Stimulated activated CD4-positive, alpha-beta T cell treated with anti-CD3 and anti-CD28 coated beads, Interleukin-4, amount 100 ng/mL, for 1 hour (primary cell): ENCODE data around the gene CD55.

ENCODE experiments used
- DNase-seq: peaks from one replicate; pipeline ENCODE4 v3.0.0-alpha.2; 2020

CD55 gene

DNA sequence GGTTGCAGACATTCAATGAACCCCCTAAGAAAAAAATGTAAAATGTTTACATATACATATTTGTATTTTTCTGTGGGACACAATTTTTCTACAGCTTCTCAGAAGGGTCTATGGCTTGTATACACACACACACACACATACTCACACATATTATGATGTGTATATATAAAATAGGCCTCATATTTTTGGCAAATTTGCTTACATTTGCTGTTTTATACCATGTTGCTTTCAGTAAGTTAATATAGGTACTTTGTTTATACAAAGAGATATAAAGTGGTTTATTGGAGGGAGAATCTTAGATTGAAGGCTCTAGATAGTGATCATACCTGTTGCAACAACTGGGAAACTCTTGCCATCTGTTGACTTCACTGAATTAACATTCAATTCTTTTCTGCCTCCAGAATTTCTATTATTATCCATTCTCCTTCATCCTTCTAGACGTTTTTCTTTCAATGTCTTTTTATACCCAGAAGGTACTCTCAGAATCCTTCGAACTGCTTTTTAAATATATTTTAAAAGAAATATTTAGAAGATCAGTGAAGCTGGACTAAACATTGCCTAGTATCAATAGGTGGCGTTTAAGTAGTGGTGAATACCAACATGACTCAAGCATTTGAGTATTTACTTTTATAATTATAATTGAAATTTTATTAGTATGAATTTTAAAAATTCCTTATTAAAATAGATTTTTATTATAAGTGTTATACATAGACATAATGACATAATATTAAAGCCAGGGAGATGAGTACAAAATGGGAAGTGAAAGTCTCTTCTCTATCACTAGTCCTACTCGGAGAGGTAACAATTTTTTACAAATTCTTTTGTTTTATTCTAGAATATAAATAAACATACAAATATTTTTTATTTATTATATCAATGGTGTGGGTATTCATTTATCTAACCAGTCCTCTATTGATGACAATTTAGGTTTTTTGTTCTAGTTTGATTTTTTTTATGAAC is 10.2 kb downstream of the CD55 start:
- DNase-seq, result no peak

GRCh38 chr1:207333009-207333600 is 11.6 kb downstream of the CD55 start:
- no peak for DNase-seq

DNA sequence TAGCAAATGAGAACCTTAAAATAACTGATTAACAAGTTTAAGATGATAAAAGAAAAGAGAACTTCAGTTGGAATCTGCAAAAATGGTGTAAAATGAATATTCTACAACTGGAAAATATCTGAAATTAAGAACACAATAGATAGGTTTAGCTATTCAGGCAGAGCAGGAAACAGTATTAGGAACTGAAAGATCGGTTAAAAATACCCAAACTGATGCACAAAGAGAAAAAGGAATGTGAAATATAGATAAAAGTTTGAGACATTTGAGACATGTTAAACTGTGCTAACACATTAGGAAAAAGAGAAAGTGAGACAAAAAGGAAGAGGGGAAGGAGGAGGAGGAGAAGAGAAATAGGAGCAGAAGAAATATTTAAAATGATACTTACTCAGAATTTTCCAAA is 12.1 kb downstream of the CD55 start:
- no peak for DNase-seq

DNA sequence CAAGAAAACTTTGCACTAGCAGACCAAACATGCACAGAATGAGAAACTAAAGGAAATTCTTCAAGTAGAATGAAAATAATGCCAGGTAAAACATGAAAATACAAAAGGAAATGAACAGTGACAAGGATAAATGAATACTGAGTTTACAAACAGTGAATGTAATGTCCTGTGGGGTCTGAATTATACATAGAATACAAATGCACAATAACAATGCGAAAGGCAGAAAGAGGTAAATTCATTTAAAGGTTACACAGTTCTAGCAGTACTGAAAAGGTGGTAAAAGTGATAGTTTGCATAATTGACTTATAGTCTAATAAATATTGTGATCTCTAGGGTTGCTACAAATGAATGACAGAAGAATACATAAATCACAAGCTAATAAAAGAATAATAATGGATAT is 12.9 kb downstream of the CD55 start:
- no peak for DNase-seq

DNA sequence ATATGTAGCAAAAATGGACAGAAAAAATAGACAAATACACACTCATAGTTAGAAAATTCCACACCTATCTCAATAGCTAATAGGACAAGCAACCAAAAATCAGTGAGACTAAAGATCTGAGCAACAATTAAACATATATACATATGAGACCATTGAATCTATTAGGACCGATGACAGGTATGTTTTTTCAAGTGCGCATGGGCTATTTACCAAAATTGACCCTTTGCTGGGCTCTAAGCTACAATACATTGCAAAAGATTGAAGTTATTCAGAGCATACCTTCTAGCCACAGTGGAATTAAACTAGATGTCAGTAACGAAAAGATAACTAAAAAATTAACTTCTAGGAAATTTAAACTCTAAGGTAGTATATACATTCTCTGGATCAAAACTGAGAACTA is 13.7 kb downstream of the CD55 start:
- DNase-seq, result no peak

DNA sequence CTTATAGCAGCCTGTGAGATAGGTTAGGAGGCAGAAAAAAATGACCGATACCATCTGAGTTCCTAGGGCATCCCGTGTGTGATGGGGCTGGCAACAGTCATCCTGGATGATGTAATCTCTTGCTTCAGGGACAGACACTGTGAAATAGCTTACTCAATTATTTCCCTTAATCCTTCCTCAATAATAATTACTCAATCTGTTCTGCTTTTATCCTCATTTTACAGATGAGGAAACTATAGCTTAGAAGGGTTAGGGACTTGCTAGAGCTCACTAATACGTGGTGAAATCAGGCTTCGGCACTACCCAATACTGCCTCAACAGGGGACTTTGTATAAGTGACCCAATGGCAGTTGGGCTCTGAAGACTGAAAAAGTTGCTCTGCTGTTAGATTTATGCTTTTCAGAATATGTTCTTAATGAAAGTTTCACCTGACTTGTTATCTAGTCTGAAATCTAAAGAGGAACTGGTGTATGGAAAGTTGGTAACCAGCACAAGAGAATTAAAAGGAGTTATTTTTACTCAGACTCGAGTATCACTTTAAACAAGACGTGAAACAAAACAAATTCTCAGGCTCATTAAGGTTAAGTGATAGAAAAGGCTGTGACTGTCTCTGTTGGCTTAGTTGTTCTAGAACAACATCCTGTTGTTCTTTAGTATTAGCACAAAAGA is 14.4 kb downstream of the CD55 start:
- DNase-seq, result no peak

GRCh38 chr1:207336559-207337467 is 15.3 kb downstream of the CD55 start:
- no peak for DNase-seq

GRCh38 chr1:207342332-207342731 is 20.9 kb downstream of the CD55 start:
- DNase-seq, result no peak

DNA sequence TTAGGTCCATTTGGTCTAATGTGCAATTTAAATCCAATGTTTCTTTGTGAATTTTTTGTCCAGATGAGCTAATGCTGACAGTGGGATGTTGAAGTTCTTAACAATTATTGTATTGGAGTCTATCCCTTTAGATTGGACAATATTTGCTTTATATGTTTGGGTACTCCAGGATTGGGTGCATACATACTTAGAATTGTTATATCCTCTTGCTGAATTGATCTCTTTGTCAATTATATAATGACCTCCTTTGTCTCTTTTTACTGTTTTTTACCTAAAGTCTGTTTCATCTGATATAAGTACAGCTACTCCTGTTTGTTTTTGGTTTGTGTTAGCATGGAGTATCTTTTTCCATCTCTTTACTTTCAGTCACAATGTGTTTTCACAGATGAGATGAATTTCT is 22.2 kb downstream of the CD55 start:
- DNase-seq, result no peak

DNA sequence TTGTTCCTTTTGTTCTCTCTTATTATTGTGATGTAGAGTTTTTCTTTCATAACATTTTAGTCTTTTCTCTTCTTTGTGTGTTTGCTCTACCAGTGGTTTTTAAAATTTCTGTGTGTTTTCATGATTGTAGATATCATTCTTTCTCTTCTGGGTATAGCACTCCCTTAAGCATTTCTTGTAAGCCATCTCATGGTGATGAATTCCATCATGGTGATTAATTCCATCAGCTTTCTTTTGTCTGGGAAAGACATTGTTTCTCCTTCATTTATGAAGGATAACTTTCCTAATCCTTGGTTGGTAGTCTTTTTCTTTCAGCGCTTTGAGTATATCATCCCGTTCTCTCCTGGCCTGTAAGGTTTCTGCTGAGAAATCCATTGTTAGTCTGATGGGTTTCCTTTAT is 22.7 kb downstream of the CD55 start:
- no peak for DNase-seq

DNA sequence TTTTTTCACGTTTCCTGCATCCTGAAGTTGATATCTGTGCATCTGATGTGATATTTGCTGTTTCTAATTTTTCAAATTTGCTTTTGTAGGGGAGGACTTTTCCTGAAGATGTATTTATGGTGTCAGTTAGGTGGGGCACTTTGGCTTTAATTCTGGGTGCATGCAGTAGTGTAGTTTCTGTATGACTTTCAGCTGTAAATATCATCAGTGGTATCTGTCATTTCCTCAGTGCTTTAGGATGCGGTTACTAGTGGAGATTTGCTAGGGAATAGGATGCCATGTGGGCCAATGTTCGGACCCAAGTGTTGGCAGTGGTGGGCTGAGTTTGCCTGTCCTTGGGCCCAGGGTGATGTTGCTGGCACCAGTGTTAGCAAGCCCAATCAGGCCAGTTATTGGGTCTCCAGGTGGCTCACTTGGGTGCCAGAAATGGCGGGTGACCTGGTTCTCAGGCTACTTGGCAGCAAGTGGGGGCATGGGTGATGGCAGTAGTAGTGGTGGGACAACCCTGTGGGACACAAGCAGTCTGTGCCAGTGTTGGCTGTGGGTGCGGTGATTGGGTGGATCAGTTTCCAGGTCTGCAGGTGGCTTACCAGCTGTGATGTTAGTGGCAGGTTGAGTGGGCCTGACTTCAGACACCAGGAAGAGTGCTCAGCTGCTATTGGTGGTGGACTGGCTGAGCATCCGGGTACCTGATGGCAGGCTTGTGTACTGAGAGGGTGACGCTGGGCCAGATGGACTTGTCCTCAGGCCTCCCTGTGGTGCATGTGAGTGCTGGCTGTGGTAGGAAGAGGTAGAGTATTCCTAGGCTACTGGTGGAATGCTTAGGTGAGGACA is 24.4 kb downstream of the CD55 start:
- DNase-seq, result no peak

- DNase-seq, result no peak
Observed at GRCh38 chr1:207346513-207346912, 25.0 kb downstream of the CD55 start.

DNA sequence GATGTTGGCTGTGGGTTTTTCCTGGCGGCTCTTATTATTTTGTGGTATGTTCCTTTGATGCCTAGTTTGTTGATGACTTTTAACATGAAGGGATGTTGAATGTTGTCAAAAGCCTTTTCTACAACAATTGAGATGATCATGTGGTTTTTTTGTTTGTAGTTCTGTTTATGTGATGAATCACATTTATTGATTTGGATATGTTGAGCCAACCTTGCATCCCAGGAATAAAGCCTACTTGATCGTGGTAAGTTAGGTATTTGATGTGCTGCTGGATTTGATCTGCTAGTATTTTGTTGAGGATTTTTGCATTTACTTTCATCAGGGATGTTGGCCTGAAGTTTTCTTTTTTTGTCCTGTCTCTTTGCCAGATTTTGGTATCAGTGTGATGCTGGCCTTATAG is 28.5 kb downstream of the CD55 start:
- no peak for DNase-seq

DNA sequence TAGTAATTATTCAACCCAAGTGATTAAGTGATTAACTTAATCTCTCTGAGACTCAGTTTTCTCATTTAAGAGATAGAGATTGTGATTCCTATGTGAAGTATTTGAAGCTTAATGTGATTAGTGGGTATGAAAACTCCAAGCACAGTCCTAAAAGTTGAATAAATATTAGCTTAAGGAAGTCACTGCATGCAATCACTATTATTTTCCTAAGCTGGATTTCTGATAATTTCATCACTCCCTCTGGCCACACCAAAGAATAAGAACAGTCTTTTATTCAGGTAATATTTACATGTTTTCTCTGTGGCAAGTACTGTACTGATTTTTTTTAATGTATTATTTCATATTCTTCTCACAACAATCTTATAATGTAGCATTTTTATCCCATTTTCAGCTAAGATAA is 31.1 kb downstream of the CD55 start:
- no peak for DNase-seq

DNA sequence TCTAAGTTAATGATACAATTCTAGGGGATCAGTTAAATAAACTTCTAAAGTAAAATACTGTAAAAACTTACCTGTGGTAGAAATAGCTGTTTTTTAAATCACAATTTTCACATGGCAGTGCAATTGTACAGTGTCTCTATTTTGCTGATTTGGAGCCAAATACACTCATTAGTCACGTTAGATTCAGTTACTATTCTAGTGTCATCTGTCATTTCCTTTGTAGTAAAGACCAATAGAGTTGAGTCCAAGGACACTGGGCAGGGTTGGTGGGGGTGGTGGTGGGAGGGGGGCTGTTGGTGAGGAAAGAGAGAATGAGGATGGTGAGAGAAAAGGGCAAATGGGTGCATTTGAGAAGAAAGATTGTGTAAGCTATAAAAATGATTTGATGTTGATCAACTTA is 33.6 kb downstream of the CD55 start:
- no peak for DNase-seq

DNA sequence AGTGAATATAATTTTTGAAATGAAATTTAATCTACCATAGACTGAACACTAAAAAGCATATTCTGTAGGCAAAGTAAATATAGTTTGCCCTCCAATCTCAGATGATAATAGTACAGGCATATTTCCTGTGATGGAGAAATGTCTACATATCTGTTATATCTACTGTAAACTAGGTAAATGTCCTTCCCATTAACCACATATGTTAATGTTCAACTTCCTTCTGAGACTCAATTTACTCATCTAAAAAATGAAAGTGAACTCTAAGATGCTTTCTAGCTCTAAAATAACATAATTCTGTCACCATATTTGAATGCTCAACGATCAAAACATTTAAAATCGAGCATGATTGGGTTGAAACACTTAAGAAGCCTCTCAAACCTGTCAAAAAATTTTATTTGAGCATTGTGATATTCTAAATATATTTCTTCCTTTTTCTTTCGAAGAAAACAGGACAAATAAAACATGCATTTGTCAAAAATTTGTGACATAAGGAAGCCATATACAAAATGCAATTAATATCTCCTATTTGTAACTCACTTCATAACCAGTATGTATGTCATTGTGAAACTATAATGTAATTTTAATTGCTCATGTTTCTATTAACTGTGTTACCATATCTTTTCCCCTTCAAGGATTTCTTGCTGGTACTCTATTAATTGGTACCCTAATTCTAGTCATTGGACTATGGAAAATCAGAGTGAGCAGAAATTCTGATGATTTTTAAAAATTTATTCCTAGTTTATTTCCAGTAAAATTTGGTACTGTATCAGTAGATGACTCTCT is 34.2 kb downstream of the CD55 start:
- DNase-seq, result no peak

- no peak for DNase-seq
Observed at GRCh38 chr1:207361029-207361428, 39.6 kb downstream of the CD55 start.

DNA sequence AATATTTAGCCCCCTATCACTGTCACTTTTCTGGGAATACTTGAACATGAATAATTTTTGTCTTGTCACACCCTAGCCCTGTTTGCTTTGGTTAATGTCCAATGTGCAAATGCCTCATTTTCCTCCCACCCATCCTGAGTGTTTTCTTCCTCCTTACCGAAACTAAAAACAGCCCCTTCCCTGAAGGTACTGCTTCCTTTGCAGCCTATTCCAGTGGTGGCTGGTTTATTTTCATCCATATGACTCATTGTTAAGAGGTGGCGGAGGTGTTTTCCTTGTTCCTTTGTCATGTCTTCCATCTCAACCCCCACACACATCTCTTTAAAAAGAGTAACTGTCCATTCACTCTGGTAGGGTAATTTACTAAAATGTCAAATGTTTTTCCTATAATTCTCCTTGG is 40.4 kb downstream of the CD55 start:
- DNase-seq, result no peak

- DNase-seq, result no peak
Observed at GRCh38 chr1:207362962-207363860, 41.7 kb downstream of the CD55 start.

DNA sequence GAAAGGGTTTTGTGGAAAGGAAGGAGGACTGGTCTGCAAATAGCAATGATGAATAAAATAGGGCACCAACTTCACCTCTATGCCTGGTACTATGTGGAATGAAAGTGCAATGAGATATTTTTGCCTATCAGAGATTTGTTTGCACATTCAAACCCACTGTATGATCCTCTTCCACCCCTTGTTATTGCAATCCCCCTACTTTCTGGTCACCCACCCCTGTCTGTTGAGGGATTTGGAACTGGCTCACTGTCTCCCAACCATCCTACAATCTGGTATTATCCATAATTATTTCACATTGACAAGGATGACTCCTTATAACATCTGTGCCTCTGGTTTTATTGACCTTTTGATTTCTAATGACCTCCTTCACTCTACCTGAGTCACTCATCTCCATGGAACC is 42.4 kb downstream of the CD55 start:
- no peak for DNase-seq
